Mucosa of gallbladder (tissue), 1 donor: ENCODE results near the gene RIPOR3. TPM values are rescaled to one million over a fixed set of nuclear protein-coding genes. Genes with fewer than 3 reads are reported as not detected.
"Not testable (repeated sequence)": the region's sequence is repeated elsewhere in the genome, so short reads cannot be mapped to it uniquely, and the experiment has no call there.

Source experiments
- DNase-seq: peaks from one replicate; pipeline ENCODE4 v3.0.0-alpha.2; 2020; ENCODE audit warnings: low spot score
- total RNA-seq: library from RNA; stranded (reverse); gene quantifications from one replicate; pipeline ENCODE4 v1.2.1, GENCODE V29; 2021
- donor health status: DM: no; HTN: no; CAD: no.

RIPOR3 gene
- total RNA-seq, 1 donor from 2014 or later, result 6.4 TPM

GRCh38 chr20:50680105-50680960, 11.0 kb downstream of the RIPOR3 start:
- DNase-seq, result peak; percentile 80

GRCh38 chr20:50679753-50680104, 11.6 kb downstream of the RIPOR3 start:
- DNase-seq, result no peak

- peak; percentile 87 for DNase-seq
These were observed 13.0 kb downstream of the RIPOR3 start for GRCh38 chr20:50678169-50678898.

- DNase-seq, result no peak
These were observed 14.5 kb downstream of the RIPOR3 start for GRCh38 chr20:50676858-50677257.

GRCh38 chr20:50676377-50676731, 15.0 kb downstream of the RIPOR3 start:
- DNase-seq, result not testable (repeated sequence)

- DNase-seq, result no peak
These were observed 15.5 kb downstream of the RIPOR3 start for GRCh38 chr20:50675671-50676376.

- no peak for DNase-seq
These were observed 17.1 kb downstream of the RIPOR3 start for GRCh38 chr20:50674138-50674825.

- no peak for DNase-seq
These were observed 17.7 kb downstream of the RIPOR3 start for GRCh38 chr20:50673466-50674137.

GRCh38 chr20:50673146-50673465, 18.2 kb downstream of the RIPOR3 start:
- no peak for DNase-seq

- no peak for DNase-seq
These were observed 18.8 kb downstream of the RIPOR3 start for GRCh38 chr20:50672400-50673145.

GRCh38 chr20:50671626-50672025, 19.7 kb downstream of the RIPOR3 start:
- no peak for DNase-seq

GRCh38 chr20:50671010-50671409, 20.3 kb downstream of the RIPOR3 start:
- DNase-seq, result not testable (repeated sequence)

- DNase-seq, result peak; percentile 45
These were observed 21.0 kb downstream of the RIPOR3 start for GRCh38 chr20:50670126-50670862.

GRCh38 chr20:50668798-50669197, 22.5 kb downstream of the RIPOR3 start:
- no peak for DNase-seq

GRCh38 chr20:50668326-50668725, 23.0 kb downstream of the RIPOR3 start:
- no peak for DNase-seq

GRCh38 chr20:50666709-50667298, 24.5 kb downstream of the RIPOR3 start:
- no peak for DNase-seq

GRCh38 chr20:50664254-50664653, 27.1 kb downstream of the RIPOR3 start:
- DNase-seq, result no peak

GRCh38 chr20:50663095-50663821, 28.1 kb downstream of the RIPOR3 start:
- peak; percentile 78 for DNase-seq
